HG03460 (cell line): ENCODE results near the gene CACNA1B.
"Not testable (repeated sequence)": the region's sequence is repeated elsewhere in the genome, so short reads cannot be mapped to it uniquely, and the experiment has no call there.

Experiments
- ATAC-seq: cut with Tn5 transposase; IDR thresholded peaks from one replicate; pipeline ENCODE4 v1.9.1; 2021; ENCODE audit not compliant: unreplicated experiment

Gene CACNA1B

DNA sequence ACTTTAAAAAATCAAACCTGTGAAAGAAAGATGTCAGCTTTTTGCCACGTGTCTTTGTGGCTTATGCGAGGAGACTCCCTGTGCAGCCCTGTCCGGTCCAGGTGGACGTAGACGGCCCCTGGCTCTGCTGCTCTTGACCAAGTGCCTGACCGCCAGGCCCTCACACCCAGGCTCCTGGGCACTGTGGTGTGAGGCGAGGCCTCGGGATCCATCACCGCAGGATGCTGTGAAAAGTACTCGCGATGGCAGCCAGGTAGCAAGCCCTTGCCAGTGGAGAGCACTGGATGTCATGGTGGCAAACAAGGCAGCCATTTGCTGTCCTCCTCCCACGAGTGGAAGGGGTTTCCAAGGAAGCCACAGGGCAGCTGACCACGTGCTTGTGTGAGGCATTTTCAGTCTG lies 245.1 kb downstream of the CACNA1B start:
- ATAC-seq = no peak

DNA sequence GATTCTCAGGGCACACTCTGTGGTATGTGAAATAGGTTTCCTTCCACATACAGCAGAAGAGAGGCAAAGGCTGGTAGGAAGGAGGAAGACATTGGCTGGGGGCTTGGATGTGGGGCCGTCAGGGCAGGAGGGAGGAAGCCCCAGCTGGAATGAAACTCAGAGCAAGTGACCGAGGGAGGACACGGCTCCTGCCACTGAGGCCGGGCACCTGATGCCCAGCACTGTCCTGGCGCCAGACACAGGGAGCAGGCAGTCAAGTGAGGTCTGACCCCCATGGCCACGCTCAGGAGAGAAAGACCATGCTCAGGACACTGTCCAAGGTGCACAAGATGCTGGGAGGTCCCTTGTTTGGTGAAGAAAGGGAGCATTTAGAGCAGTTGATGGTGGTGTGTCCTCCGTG lies 245.5 kb downstream of the CACNA1B start:
- no peak for ATAC-seq

DNA sequence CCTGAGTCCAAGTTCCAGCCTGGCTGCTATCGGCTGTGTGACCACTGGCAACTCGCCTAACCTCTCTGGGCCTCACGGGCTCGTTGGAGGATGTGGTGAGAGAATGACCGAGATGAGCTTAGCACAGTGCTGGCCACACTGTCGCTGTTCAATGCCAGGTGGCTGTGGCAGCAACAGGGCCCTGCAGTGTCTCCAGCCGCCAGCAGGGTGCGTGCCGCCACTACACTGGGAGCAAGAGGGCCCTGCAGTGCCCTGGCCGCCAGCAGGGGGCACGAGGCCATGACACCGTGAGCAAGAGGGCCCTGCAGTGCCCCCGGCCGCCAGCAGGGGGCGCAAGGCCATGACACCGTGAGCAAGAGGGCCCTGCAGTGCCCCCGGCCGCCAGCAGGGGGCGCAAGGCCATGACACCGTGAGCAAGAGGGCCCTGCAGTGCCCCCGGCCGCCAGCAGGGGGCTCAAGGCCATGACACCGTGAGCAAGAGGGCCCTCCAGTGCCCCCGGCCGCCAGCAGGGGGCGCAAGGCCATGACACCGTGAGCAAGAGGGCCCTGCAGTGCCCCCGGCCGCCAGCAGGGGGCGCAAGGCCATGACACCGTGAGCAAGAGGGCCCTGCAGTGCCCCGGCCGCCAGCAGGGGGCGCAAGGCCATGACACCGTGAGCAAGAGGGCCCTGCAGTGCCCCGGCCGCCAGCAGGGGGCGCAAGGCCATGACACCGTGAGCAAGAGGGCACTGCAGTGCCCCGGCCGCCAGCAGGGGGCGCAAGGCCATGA lies 248.7 kb downstream of the CACNA1B start:
- ATAC-seq = not testable (repeated sequence)

DNA sequence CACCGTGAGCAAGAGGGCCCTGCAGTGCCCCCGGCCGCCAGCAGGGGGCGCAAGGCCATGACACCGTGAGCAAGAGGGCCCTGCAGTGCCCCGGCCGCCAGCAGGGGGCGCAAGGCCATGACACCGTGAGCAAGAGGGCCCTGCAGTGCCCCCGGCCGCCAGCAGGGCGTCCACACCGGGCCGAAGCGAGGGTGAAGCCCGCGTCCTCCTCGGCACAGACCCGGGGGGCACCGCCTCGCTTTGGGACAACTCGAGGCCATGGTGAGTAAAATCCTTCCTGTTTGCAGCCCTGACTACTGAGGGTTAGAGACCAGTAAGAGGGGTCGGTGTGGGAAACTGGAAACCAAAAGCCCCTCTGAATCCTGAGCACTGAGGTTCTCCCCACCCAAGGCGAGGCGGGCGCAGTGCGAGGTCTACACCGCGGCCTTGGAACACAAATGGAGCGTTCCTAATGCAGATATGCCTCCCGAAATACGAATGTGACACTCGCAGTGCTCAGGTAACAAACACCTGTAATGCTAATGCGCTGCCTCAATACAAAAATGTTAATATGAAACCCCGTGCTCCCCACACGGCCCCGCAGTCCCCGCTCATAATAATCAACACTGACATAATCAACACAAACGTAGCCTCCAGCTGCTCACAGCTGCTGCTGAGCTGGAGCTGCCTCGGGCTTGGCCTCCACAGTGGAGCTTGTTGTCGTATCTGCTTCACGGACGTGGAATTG lies 249.4 kb downstream of the CACNA1B start:
- ATAC-seq = not testable (repeated sequence)

DNA sequence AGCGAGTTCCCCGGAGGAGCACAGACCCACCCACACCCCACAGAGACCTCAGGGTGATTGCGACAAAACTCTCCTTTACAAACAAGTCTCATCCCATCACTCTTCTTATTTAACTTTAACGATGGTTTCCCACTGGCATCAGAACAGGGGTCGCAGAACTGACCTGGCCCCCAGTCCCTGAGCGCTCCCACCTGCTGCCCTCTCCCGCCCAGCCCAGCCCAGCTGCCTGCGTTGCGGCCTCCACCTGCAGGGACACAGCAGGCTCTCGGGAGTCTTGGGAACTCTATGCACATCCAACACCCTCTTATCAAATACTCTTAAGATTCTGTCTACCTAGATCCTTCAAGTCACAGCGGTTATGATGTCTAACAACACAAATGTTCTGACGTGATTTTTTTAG lies 250.4 kb downstream of the CACNA1B start:
- not testable (repeated sequence) for ATAC-seq

DNA sequence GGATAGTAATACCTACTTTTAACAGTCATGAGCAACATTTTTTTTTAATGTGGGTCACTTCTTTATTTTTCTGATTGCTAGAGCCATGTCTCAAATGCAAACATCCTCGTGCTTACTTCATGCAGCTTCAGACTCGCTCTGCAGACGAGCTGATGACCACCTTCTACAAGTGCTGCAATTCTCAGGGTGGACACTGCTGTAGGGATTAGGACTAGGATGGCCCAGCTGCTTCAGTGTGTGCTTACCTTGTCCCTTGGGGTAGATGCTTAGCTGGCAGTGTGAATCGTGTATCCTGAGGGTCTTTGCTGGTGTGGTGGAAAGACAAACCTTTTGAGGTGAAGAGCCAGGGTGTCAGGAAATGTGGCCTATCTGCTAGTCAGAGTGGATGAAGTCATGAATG lies 251.7 kb downstream of the CACNA1B start:
- not testable (repeated sequence) for ATAC-seq

DNA sequence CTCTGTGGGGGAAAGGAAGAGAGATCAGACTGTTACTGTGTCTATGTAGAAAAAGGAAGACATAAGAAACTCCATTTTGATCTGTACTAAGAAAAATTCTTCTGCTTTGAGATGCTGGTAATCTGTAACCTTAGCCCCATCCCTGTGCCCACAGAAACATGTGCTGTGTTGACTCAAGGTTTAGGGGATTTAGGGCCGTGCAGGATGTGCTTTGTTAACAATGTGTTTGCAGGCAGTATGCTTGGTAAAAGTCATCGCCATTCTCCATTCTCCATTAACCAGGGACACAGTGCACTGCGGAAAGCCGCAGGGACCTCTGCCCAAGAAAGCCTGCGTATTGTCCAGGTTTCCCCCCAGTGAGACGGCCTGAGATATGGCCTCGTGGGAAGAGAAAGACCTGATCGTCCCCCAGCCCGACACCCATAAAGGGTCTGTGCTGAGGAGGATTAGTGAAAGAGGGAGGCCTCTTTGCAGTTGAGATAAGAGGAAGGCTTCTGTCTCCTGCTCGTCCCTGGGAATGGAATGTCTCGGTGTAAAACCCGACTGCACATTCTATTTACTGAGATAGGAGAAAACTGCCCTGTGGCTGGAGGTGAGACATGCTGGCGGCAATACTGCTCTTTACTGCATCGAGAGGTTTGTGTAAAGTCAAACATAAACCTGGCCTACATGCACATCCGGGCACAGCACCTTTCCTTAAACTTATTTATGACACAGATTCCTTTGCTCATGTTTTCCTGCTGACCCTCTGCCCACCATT lies 255.5 kb downstream of the CACNA1B start:
- ATAC-seq = not testable (repeated sequence)

DNA sequence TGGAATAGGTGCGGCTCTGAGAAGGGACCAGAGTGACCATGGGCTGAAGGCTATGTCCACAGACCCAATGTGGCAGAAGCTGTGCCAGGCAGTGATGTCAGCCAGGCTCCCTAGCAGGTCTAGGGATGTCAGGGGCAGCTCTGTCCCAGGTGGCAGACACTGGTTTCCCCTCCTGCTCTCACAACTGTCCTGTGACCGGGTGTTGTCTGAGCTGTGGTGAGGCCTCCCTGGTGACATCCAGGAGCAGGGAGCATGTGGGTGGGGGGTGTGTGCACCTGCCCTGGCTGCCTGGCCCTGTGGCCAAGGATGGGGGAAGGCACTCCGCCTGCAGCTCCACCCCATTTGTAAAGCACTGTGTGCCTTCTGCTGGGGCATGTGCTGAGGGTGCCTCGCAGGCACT lies 257.0 kb downstream of the CACNA1B start:
- not testable (repeated sequence) for ATAC-seq

DNA sequence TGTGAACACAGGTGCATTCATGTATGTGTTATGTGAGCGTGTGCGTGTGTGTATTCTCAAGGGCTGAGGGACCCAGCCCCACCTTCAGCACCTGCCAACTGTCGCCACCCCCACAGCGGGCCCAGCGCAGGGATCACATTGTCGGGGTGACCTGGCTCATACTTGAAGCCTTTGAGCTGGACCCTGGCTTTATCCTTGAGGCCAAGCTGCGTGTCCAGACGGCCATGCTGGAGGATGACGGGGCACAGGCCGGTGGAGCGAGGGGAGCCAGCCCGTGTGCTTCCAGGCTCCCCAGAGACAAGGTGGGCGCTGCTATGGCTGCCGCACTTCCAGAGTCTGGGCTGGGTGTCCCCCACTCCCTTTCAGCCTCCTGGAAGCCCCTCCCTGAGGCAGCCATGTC lies 261.5 kb downstream of the CACNA1B start:
- not testable (repeated sequence) for ATAC-seq

DNA sequence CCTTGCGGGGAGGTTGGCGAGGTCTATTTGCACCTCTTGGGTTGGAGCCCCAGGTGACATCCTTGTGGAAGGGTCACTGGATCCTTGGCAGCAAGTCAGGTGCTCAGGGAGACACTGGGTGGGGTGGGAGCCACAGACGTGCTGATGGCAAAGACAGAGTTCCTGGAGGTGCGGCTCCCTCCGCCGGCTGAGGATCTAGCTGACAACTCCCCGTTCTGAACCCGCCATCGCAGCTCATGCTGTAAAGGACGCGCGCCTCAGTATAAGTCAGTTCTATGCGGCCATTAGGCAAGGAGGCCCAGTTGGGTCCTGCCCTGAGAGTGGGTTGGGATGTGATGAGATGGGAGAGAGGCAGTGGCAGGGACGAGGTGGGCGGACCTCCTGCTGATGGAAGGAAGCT lies 263.4 kb downstream of the CACNA1B start:
- ATAC-seq = not testable (repeated sequence)

DNA sequence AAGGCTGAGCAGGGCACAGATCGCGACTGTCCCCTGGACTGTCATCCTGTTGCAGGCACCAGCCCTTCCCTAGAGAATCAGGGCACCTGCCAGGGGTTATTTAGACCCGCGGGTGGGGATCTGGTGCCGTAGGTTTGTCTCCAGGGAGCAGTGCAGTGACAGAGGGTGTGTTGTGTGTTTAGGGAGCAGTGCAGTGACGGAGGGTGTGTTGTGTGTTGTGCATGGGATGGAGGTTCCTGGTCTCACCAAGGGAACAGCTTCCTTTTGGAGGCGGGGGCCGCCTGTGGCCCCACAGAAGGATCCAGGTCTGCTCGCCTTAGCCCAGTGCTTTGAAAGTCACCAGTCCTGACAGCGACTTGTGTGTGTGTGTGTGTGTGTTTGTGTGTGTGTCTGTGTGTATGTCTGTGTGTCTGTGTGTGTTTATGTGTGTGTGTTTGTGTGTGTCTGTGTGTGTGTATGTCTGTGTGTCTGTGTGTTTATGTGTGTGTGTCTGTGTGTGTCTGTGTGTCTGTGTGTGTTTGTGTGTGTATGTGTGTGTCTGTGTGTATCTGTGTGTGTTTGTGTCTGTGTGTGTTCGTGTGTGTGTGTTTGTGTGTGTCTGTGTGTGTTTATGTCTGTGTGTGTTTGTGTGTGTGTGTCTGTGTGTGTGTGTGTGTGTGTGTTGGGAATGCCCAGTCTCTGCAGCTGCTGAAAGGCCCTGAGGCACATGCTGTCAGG lies 265.1 kb downstream of the CACNA1B start:
- not testable (repeated sequence) for ATAC-seq

DNA sequence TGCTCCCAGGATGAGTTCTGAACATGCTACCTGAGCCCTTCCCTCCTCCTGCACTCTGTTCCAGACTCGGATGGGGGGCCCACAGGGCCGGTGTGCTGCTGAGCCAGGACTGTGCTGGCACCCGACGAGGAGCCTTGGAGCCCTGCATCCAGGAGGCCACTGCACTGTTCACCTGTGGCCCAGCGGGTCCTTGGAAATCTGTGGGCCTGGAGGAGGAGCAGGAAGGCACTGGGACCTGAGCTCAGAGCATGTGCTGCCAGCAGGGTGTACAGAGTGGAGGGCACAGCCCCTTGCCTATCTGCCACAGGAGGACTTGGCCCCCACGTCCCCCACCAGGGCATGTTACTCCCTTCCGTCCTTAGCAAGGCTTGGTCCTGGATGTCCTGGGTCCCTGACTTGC lies 265.9 kb downstream of the CACNA1B start:
- not testable (repeated sequence) for ATAC-seq

DNA sequence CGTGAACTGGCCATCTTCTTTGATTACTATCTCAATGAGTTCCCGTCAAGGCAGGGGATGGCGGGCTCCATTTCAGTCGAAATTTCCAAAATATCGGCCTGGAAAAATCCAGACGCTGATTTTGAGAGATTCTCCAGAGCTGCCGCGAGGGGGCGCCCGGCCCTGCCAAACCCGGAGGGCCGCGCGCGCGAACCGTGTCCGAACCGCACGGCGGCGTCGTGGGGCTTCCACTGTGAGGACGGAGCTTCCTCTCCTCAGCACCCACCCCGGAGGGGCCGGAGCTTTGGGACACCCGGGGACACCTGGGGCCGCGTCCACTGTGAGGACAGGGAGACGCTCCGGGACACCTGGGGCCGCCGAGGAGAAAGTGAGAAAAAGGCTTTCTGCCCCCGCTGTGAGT lies 270.0 kb downstream of the CACNA1B start:
- ATAC-seq = not testable (repeated sequence)

DNA sequence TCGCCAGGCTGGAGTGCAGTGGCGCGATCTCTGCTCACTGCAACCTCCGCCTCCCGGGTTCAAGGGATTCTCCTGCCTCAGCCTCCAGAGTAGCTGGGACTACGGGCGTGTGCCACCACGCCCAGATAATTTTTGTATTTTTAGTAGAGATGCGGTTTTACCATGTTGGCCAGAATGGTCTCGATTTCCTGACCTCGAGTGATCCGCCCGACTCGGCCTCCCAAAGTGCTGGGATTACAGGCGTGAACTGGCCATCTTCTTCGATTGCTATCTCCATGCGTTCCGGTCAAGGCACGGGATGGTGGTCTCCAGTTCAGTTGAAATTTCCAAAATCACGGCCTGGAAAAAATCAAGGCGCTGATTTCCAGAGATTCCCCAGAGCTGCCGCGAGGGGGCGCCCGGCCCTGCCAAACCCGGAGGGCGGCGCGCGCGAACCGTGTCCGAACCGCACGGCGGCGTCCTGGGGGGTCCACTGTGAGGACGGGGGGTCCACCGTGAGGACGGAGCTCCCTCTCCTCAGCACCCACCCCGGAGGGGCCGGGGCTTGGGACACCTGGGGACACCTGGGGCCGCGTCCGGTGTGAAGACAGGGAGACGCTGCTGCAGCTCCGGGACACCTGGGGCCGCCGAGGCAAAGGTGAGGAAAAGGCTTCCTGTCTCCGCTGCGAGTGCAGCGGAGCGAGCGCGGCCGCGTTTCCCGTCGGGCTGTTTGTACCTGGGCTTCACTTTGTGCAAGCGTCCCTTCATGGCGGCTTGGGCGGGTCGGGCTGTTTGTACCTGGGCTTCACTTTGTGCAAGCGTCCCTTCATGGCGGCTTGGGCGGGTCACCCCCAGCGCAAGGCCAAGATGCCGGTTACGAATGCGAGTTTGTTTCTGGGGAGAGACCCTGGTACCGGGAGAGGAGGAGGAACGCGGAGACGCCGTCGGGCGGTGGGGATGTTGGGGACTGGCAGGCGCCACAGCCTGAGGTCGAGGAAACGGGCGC lies 272.4 kb downstream of the CACNA1B start:
- not testable (repeated sequence) for ATAC-seq

DNA sequence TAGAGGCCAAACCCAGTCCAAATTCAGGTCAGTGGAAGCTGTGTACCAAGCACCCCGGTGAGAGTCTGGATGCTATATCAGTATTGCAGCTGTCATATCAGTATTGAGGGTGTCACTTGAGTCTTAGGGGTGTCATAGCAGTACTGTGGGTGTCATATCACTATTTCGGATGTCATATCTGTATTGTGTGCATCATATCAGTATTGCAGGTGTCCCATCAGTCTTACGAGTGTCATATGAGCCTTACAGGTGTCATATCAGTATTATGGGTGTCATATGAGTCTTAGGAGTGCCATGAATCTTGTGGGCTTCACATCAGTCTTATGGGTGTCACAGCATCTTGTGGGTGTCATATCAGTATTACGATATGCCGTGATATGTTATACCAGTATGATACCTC lies 278.2 kb downstream of the CACNA1B start:
- ATAC-seq = not testable (repeated sequence)

DNA sequence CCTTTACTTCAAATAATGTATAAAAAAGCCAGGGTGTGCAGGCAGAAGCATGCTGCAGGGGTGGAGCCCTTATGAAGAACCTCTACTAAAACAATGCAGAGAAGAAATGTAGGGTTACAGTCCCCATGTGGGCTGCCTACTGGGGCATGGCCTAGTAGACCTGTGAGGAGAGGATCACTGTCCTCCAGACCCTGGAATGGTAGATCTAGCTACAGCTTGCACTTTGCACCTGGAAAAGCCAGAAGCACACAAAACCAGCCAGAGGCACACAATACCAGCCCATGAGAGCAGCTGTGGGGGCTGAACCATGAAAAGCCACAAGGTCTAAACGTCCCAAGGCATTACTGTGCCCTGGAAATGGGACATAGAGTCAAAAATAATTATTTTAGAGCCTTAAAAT lies 289.2 kb downstream of the CACNA1B start:
- ATAC-seq = not testable (repeated sequence)
